Pancreas (tissue), 10 donors: Measurements from ENCODE around the gene NAV2. TPM values are rescaled to one million over a fixed set of nuclear protein-coding genes. Genes with fewer than 3 reads are reported as not detected.

Source experiments
- ATAC-seq, 4 donors: fragments of 200-7000 bp; cut with Tn5 transposase; one replicate each; pipeline versions ENCODE4 v1.8.0 to v1.9.1; 2020; ENCODE audit warnings: mild to moderate bottlenecking in 4 of 4, moderate library complexity in 4 of 4
- DNase-seq, 6 donors: peaks; one replicate each; pipeline ENCODE4 v3.0.0-alpha.2; 2020
- FAIRE-seq: peaks from 2 replicates; lab custom pipeline; 2012; peaks lifted over from hg19 to GRCh38; lab: Jason Lieb, UNC
- H3K27ac ChIP-seq, 4 donors: fragments of 200-600 bp; sonication (generic); 1 replicate in 3 of 4; 2 replicates in 1 of 4; pipeline versions ENCODE4 v1.5.0 to v1.8.0; 2020
- H3K27me3 ChIP-seq, 4 donors: fragments of 200-600 bp; one replicate each; pipeline ENCODE4 v1.8.0; 2021
- H3K36me3 ChIP-seq, 3 donors: fragments of 200-600 bp; sonication (generic) in 1 of 3; one replicate each; pipeline versions ENCODE4 v1.5.0 to v1.8.0; 2020 to 2021
- H3K4me1 ChIP-seq, 3 donors: fragments of 200-600 bp; one replicate each; pipeline ENCODE4 v1.8.0; 2021
- H3K4me3 ChIP-seq, 4 donors: fragments of 200-600 bp; sonication (generic) in 2 of 4; one replicate each; pipeline versions ENCODE4 v1.5.0 to v1.8.0; 2020 to 2021
- H3K9me3 ChIP-seq, 4 donors: fragments of 200-600 bp; one replicate each; pipeline ENCODE4 v1.8.0; 2021
- WGBS, 2 donors: extraction: QIAGEN DNeasy Blood & Tissue Kit; methylation state at CpG; one replicate each; pipeline ENCODE4 v1.1.7; 2013; 5-methylcytosine and 5-hydroxymethylcytosine counted together
- intact Hi-C, 3 donors: fragments of 100-400 bp; cut with DNase I; formaldehyde crosslinking; loops; one replicate each; pipeline versions ENCODE4 v1.11.1 to v1.14.2; 2022
- polyA plus RNA-seq, 2 donors: library from polyadenylated mRNA; stranded (reverse); fragments of 200-250 nt; gene quantifications; one replicate each; pipeline ENCODE4 v1.2.3, GENCODE V29; 2013
- total RNA-seq, 6 donors: library from RNA; stranded (reverse); fragmentation: NEBNext Ultra II Directional in 4 of 6; extraction: Animal tissue kit (Norgen Biotek cat#: 25700) in 4 of 6; gene quantifications; one replicate each; pipeline versions ENCODE4 v1.2.1 to v1.2.4, GENCODE V29; 2021 to 2023
- TF ChIP-seq, protein P1 (sequence below), 4 donors: fragments of 200-600 bp; sonication (generic) in 3 of 4; IDR thresholded peaks; one replicate each; pipeline versions ENCODE4 v1.5.0 to v1.8.0; 2021; ENCODE audit warnings: antibody characterized with exemption in 4 of 4
- donor health status: healthy with polysubstance abuse.
- donor health status: DM: no; HTN: no; CAD: no; lungs with moderate emphysema.
- donor health status: DM: no; HTN: no; CAD: no.
- donor health status: control.
- donor health status: control.
- donor health status: Bipolar disorder and iron deficiency.
- donor health status: DM: yes; HTN: yes; CAD: no.
- donor health status: DM: no; HTN: no; CAD: no.
- donor health status: DM: no; HTN: no; CAD: no.
- donor health status: DM: yes; HTN: yes; CAD: no.

The NAV2 gene
- total and polyA plus RNA-seq, 8 donors = 5.8 to 26.9 (median 16.3) TPM

DNA sequence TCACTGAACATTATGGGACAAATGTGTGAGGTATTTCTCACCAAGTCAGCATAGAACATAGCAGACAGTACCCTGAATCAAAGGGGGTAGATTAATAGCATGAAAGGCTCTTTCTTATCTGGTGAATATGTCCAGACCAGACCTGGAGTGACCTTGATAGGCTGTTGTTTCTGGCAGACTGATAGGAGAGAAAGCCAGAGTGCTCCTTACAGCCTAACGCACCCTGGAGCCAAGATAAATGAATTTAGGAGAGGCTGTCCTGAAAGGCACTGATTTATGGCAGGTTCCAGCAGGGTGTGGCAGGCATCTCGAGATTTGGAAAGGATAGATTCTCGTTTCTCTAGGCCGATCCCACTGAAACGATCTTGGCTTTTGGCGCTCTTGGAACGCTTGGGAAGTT is 243.0 kb downstream of the NAV2 start:
- intact Hi-C loops = loop anchor here in 1 of 3 donors (10.0 kb wide), 1 partner anchor 149 kb away; no protein-coding TSS in a partner anchor
- ATAC-seq (peak in 2 of 4 donors; percentile 46 to 47), DNase-seq (no peak)

DNA sequence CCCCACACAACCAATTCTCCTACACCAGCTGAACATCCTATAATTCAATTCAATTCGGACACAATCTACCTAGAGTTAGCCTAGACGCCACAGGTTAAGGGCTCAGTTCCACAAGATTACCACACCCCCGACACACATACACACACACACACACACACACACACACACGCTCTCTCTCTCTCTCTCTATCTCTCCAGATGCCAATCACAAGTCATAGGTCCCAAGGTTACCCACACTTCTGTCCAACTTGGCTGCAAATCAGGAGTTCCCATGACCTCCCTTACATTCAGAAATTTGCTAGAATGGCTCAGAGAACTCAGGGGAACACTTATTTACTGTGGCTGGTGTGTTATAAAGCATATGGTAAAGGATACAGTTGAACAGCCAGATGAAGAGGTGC is 243.6 kb downstream of the NAV2 start:
- Histone ChIP-seq H3K4me3 (no peak overlapping the region), H3K27ac (peak overlapping the region in 1 of 4 donors; percentile 40), H3K9me3 (no peaks in the 10 kb centered on the region), H3K36me3 (no peaks in the 10 kb centered on the region), H3K27me3 (no peaks in the 10 kb centered on the region), H3K4me1 (peaks cover 8 to 36% (median 35%) of the 10 kb centered on the region in 3 donors)
- DNase-seq (peak in 3 of 6 donors; percentile 63 to 75 (median 65)), FAIRE-seq (no peak), ATAC-seq (peak; percentile 32 to 78 (median 60))
- TF ChIP-seq, protein P1, sequence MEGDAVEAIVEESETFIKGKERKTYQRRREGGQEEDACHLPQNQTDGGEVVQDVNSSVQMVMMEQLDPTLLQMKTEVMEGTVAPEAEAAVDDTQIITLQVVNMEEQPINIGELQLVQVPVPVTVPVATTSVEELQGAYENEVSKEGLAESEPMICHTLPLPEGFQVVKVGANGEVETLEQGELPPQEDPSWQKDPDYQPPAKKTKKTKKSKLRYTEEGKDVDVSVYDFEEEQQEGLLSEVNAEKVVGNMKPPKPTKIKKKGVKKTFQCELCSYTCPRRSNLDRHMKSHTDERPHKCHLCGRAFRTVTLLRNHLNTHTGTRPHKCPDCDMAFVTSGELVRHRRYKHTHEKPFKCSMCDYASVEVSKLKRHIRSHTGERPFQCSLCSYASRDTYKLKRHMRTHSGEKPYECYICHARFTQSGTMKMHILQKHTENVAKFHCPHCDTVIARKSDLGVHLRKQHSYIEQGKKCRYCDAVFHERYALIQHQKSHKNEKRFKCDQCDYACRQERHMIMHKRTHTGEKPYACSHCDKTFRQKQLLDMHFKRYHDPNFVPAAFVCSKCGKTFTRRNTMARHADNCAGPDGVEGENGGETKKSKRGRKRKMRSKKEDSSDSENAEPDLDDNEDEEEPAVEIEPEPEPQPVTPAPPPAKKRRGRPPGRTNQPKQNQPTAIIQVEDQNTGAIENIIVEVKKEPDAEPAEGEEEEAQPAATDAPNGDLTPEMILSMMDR (IDR thresholded peaks at IDR 0.05) = no peak
- intact Hi-C loops = loop anchor here in 1 of 3 donors (10.0 kb wide), 1 partner anchor 149 kb away; no protein-coding TSS in a partner anchor
- 28 to 38% methylated on average over 3 to 4 of the region's 4 CpGs for WGBS, 2 donors

More for the DNA sequence above, 243.0 kb downstream of the NAV2 start:
- 24 to 26% methylated on average over 7 of the region's 7 CpGs for WGBS, 2 donors
- Histone ChIP-seq H3K27ac (peak overlapping the region in 1 of 4 donors; percentile 40), H3K4me3 (no peak overlapping the region), H3K36me3 (no peaks in the 10 kb centered on the region), H3K27me3 (no peaks in the 10 kb centered on the region), H3K9me3 (no peaks in the 10 kb centered on the region), H3K4me1 (peaks cover 8 to 36% (median 35%) of the 10 kb centered on the region in 3 donors)
- TF ChIP-seq, protein P1 (IDR thresholded peaks at IDR 0.05) = no peak
- no peak for FAIRE-seq

DNA sequence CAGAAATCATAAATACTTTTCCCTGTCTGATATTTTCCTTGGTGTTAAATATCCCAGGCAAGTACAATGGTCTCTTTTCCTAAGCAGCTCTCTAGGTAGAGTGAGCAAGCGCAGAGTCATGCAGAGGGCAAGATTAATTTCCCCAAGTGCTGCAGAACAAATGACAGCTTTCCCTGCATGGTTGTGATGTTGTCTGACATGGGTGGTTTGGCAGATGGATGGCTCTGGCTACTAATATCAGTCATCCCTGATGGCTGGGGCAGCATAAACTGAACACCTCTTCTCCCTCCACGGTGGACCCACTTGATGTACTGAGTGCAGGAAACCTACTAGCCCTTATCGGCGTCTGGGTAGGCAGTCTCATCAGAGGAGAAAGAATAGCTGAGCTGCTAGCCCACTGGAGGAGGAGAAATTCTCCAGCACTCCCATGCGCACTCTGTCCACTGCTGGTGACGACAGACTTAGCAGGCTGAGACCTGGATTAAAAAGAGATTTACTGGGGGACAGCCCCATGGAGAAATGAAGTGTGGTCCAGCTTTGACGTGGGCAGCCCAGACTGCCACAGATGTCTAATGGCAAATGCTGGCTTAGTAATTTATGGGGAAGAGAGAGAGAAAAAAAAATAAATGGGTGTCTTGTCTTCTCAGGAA is 244.8 kb downstream of the NAV2 start:
- H3K27ac ChIP-seq = no peak overlapping the region

DNA sequence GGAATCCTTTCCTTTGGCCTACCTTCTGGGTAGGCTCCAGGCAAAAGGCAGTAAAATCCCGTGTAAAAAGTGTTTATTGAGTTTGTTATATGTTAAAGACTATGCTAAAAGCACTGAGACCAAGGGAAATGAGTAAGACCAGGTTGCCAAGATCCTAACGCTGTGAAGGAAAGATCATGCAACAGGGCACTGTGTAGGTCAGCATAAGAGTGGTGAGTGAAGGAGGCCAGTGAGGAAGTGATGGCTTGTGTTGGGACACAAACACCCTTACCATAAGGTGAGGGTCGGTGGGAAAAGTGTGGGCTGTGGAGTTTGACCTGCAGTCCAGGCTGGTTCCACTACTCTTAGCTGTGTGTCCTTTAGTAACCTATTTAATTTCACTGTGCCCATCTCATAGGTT is 245.6 kb downstream of the NAV2 start:
- intact Hi-C loops = loop anchor here in 1 of 3 donors (10.0 kb wide), 1 partner anchor 147 kb away; no protein-coding TSS in a partner anchor
- FAIRE-seq (no peak), ATAC-seq (no peak), DNase-seq (no peak)
- TF ChIP-seq, protein P1 (IDR thresholded peaks at IDR 0.05) = no peak
- no peak overlapping the region for H3K27ac ChIP-seq
- H3K36me3 ChIP-seq = no peaks in the 10 kb centered on the region
- no peaks in the 10 kb centered on the region for H3K27me3 ChIP-seq
- no peak overlapping the region for H3K4me3 ChIP-seq
- no peaks in the 10 kb centered on the region for H3K9me3 ChIP-seq
- WGBS, 2 donors = 76 to 79% methylated on average over 3 of the region's 3 CpGs
- peaks cover 8 to 25% (median 22%) of the 10 kb centered on the region in 3 donors for H3K4me1 ChIP-seq

More for the DNA sequence above, 244.8 kb downstream of the NAV2 start:
- intact Hi-C loops = loop anchor here in 1 of 3 donors (10.0 kb wide), 1 partner anchor 147 kb away; no protein-coding TSS in a partner anchor
- TF ChIP-seq, protein P1 (IDR thresholded peaks at IDR 0.05) = no peak
- DNase-seq = no peak
- no peak overlapping the region for H3K4me3 ChIP-seq
- no peak for FAIRE-seq
- ATAC-seq = no peak
- WGBS, 2 donors = 92 to 93% methylated on average over 7 of the region's 7 CpGs
- peaks cover 8 to 27% (median 26%) of the 10 kb centered on the region in 3 donors for H3K4me1 ChIP-seq
- H3K9me3 ChIP-seq = no peaks in the 10 kb centered on the region
- H3K36me3 ChIP-seq = no peaks in the 10 kb centered on the region
- no peaks in the 10 kb centered on the region for H3K27me3 ChIP-seq
